Ammon's horn (tissue), 1 donor: Measurements from ENCODE around the gene EIPR1.
A peak's percentile ranks its signal among the peaks of the same experiment; 100 is the strongest.

Experiments
- DNase-seq: peaks from one replicate; pipeline ENCODE4 v3.0.0-alpha.2; 2016; ENCODE audit warnings: low spot score

Gene EIPR1

GRCh38 chr2:3146772-3147650 lies 230.6 kb downstream of the EIPR1 start:
- DNase-seq = no peak

- no peak for DNase-seq
Measured at GRCh38 chr2:3146175-3146574, 231.4 kb downstream of the EIPR1 start.

GRCh38 chr2:3145471-3146021 lies 232.1 kb downstream of the EIPR1 start:
- DNase-seq = no peak

GRCh38 chr2:3144856-3145255 lies 232.8 kb downstream of the EIPR1 start:
- DNase-seq = no peak

GRCh38 chr2:3143602-3144001 lies 234.0 kb downstream of the EIPR1 start:
- no peak for DNase-seq

GRCh38 chr2:3142961-3143571 lies 234.6 kb downstream of the EIPR1 start:
- peak; percentile 57 for DNase-seq

GRCh38 chr2:3142210-3142609 lies 235.4 kb downstream of the EIPR1 start:
- no peak for DNase-seq

- DNase-seq = no peak
Measured at GRCh38 chr2:3141696-3142095, 235.9 kb downstream of the EIPR1 start.

GRCh38 chr2:3139906-3140305 lies 237.7 kb downstream of the EIPR1 start:
- DNase-seq = no peak
